Measurements from ENCODE around the gene COLEC12. TPM values are rescaled to one million over a fixed set of nuclear protein-coding genes. Genes with fewer than 3 reads are reported as not detected.

The COLEC12 gene
- total RNA-seq, 4 donors from 2014 or later: 1.4 to 12.2 (median 4.0) TPM

GRCh38 chr18:303011-303410 is 197.5 kb downstream of the COLEC12 start:
- H3K27me3 ChIP-seq: peaks cover 0 to 11% (median 0%) of the 10 kb centered on the region in 4 donors
- TF ChIP-seq CTCF (IDR thresholded peaks at IDR 0.05) (no peak), POLR2A (IDR thresholded peaks at IDR 0.05) (no peak)
- DNase-seq: no peak
- H3K4me1 ChIP-seq: no peaks in the 10 kb centered on the region
- H3K9me3 ChIP-seq: no peaks in the 10 kb centered on the region
- WGBS, 2 donors: 54 to 89% methylated on average over 1 of the region's 1 CpG
- no peaks in the 10 kb centered on the region for H3K36me3 ChIP-seq
- intact Hi-C loops (cut with DNase I): no loop called here
- no peak overlapping the region for H3K4me3 ChIP-seq
- no peak overlapping the region for H3K27ac ChIP-seq

GRCh38 chr18:302097-302496 is 198.4 kb downstream of the COLEC12 start:
- H3K4me1 ChIP-seq: no peaks in the 10 kb centered on the region
- no peak for DNase-seq
- intact Hi-C loops (cut with DNase I): no loop called here
- H3K36me3 ChIP-seq: no peaks in the 10 kb centered on the region
- H3K27ac ChIP-seq: no peak overlapping the region
- no peaks in the 10 kb centered on the region for H3K9me3 ChIP-seq
- peaks cover 0 to 4% (median 0%) of the 10 kb centered on the region in 4 donors for H3K27me3 ChIP-seq
- WGBS, 2 donors: 78 to 84% methylated on average over 7 of the region's 7 CpGs
- H3K4me3 ChIP-seq: no peak overlapping the region
- no peak for TF ChIP-seq POLR2A (IDR thresholded peaks at IDR 0.05)
- TF ChIP-seq CTCF (IDR thresholded peaks at IDR 0.05): no peak

GRCh38 chr18:297936-298335 is 202.6 kb downstream of the COLEC12 start:
- intact Hi-C loops (cut with DNase I): loop anchor here (10.0 kb wide), 1 partner anchor 157 kb away; no protein-coding TSS in a partner anchor
- 80 to 83% methylated on average over 1 to 2 of the region's 2 CpGs for WGBS, 2 donors
- TF ChIP-seq POLR2A (IDR thresholded peaks at IDR 0.05) (no peak), CTCF (IDR thresholded peaks at IDR 0.05) (no peak)

GRCh38 chr18:295756-296490 is 204.6 kb downstream of the COLEC12 start:
- no peak for DNase-seq
- Histone ChIP-seq H3K36me3 (no peaks in the 10 kb centered on the region), H3K4me3 (no peak overlapping the region), H3K27ac (no peak overlapping the region), H3K4me1 (no peaks in the 10 kb centered on the region), H3K9me3 (no peaks in the 10 kb centered on the region), H3K27me3 (no peaks in the 10 kb centered on the region)
- 48 to 64% methylated on average over 3 of the region's 3 CpGs for WGBS, 2 donors
- intact Hi-C loops (cut with DNase I): loop anchor here (10.0 kb wide), 1 partner anchor 159 kb away; no protein-coding TSS in a partner anchor
- TF ChIP-seq CTCF (IDR thresholded peaks at IDR 0.05) (no peak), POLR2A (IDR thresholded peaks at IDR 0.05) (no peak)

More at GRCh38 chr18:297936-298335, 202.6 kb downstream of the COLEC12 start:
- no peak for DNase-seq
- H3K27ac ChIP-seq: no peak overlapping the region
- H3K4me3 ChIP-seq: no peak overlapping the region
- no peaks in the 10 kb centered on the region for H3K4me1 ChIP-seq
- H3K27me3 ChIP-seq: no peaks in the 10 kb centered on the region
- H3K36me3 ChIP-seq: no peaks in the 10 kb centered on the region
- H3K9me3 ChIP-seq: no peaks in the 10 kb centered on the region

GRCh38 chr18:294566-294965 is 205.9 kb downstream of the COLEC12 start:
- H3K4me1 ChIP-seq: no peaks in the 10 kb centered on the region
- H3K27me3 ChIP-seq: no peaks in the 10 kb centered on the region
- WGBS, 2 donors: 73 to 86% methylated on average over 3 of the region's 3 CpGs
- no peaks in the 10 kb centered on the region for H3K36me3 ChIP-seq
- TF ChIP-seq CTCF (IDR thresholded peaks at IDR 0.05) (no peak), POLR2A (IDR thresholded peaks at IDR 0.05) (no peak)
- no peaks in the 10 kb centered on the region for H3K9me3 ChIP-seq
- intact Hi-C loops (cut with DNase I): loop anchor here (10.0 kb wide), 1 partner anchor 160 kb away; no protein-coding TSS in a partner anchor
- H3K27ac ChIP-seq: no peak overlapping the region
- no peak overlapping the region for H3K4me3 ChIP-seq
- DNase-seq: no peak
